Lower leg skin (tissue), 3 donors: Measurements from ENCODE around the gene SLC29A3.

Source experiments
- CTCF ChIP-seq, 3 donors: fragments of 450-650 bp; IDR thresholded peaks; one replicate each; pipeline ENCODE4 v1.5.1; 2016; ENCODE audit warnings: antibody characterized with exemption in 3 of 3, mild to moderate bottlenecking in 3 of 3, moderate library complexity in 2 of 3
- POLR2A ChIP-seq, 2 donors: fragments of 450-650 bp; IDR thresholded peaks; one replicate each; pipeline ENCODE4 v1.6.1; 2016 to 2017; ENCODE audit warnings: antibody characterized with exemption in 2 of 2, mild to moderate bottlenecking in 1 of 2, moderate library complexity in 1 of 2

GRCh38 chr10:71379118-71379766 is 60.2 kb downstream of the SLC29A3 start:
- no peak for TF ChIP-seq CTCF (IDR thresholded peaks at IDR 0.05)
- no peak for TF ChIP-seq POLR2A (IDR thresholded peaks at IDR 0.05)
